ENCODE results near the gene TMEM117.

TMEM117 gene

DNA sequence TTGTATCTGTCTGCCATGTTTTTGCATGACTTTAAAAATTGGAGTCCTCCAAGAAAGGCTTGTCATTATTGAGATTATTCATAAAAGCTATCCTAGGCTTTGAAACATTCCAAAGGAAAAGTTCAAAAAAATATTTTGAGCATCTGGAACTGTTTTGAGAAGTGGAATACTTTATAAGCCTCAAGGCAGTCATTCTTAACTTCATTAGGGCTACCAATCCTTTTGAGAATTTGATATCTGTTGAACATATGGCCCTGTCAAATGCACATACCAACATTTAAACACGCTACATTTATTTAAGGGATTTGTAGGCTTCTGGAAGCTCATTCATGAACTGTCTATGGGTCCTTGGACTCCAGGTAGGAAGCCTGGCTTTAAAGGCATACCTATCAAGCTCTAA, 77.0 kb downstream of the TMEM117 start:
- no peak for TF ChIP-seq CTCF (IDR thresholded peaks at IDR 0.05; ENCODE audit: extremely low read depth, missing control alignments)
- no peak for DNase-seq (ENCODE audit: low spot score)

- DNase-seq (ENCODE audit: low spot score) = no peak
- no peak for TF ChIP-seq CTCF (IDR thresholded peaks at IDR 0.05; ENCODE audit: extremely low read depth, missing control alignments)
Measured at GRCh38 chr12:43914391-43914790, 78.5 kb downstream of the TMEM117 start.

GRCh38 chr12:43914923-43915468, 79.1 kb downstream of the TMEM117 start:
- DNase-seq (ENCODE audit: low spot score) = peak; percentile 5
- TF ChIP-seq CTCF (IDR thresholded peaks at IDR 0.05; ENCODE audit: extremely low read depth, missing control alignments) = no peak

DNA sequence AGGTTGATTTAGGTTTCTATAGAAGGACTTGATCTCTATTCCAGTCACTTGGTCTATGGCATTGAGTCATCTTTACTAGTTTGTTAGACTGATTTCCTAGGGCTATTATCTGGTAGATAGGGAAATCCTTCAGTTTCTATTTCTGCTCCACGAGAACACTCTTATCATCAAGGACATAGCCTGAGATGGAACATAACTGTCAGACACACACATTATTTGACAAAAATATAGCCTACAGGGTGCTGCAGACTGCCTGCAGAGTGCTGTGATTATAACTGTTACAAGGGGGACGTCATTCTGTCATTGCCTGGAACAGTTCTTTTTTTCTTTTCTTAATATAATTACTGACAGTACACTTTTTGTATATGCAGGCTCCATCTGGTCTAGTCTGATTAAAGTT, 82.0 kb downstream of the TMEM117 start:
- DNase-seq (ENCODE audit: low spot score) = no peak
- no peak for TF ChIP-seq CTCF (IDR thresholded peaks at IDR 0.05; ENCODE audit: extremely low read depth, missing control alignments)

DNA sequence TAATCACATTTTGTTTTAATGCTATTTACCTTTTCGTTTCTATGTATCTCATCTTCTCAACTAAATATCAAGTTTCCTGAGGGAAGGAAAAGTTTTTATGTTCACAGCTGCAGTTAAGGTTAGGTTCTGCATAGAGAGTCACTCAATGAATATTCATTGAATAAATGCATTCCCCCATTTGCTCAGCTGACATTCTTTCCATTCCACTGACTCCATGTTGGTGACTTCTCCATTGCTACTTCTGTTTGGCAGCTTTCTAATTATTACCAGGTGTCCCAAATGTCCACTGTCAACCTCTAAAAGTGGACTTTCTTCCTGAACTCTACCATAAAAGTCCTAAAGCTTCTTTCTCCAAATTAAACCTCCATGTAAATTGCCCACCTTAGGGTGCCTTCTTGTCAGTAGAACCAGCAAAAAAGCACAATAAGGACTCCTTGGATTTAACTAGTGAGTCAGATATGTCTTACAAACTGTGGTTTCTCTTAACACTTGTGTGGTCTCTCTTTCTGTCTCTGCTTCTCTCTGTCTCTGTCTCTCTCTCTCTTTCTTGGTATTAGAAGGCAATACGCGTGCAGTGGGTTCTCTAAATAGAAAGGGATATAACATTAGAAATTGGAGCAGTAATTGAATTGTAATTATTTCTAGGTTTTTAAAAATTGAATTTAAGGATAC, 85.9 kb downstream of the TMEM117 start:
- DNase-seq (ENCODE audit: low spot score) = no peak
- TF ChIP-seq CTCF (IDR thresholded peaks at IDR 0.05; ENCODE audit: extremely low read depth, missing control alignments) = no peak

- no peak for DNase-seq (ENCODE audit: low spot score)
- no peak for TF ChIP-seq CTCF (IDR thresholded peaks at IDR 0.05; ENCODE audit: extremely low read depth, missing control alignments)
Measured at GRCh38 chr12:43930032-43930431, 94.2 kb downstream of the TMEM117 start.

DNA sequence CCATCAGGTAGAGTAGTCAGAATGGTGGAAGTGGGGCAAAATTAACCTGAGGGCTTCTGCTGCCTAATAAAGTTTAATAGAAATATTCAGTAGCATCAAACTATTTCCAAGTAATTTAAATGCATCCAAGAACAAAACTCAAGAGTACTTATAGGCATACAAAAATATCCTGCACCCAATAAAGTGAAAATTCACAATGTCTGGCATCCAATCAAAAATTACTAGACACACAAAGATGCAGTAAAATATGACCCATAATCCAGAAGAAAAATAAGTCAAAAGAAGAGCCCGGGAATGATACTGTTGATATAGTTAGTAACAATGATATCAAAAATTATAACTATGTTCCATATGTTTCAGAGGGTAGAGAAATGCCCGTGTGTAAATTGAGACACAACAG, 95.3 kb downstream of the TMEM117 start:
- no peak for TF ChIP-seq CTCF (IDR thresholded peaks at IDR 0.05; ENCODE audit: extremely low read depth, missing control alignments)

More for the DNA sequence above, 95.3 kb downstream of the TMEM117 start:
- DNase-seq (ENCODE audit: low spot score) = no peak
